HG03095 (cell line): ENCODE results near the gene ADORA2A.

Experiments
- ATAC-seq: cut with Tn5 transposase; IDR thresholded peaks from one replicate; pipeline ENCODE4 v1.9.1; 2021; ENCODE audit warnings: moderate library complexity; ENCODE audit not compliant: unreplicated experiment

The ADORA2A gene

DNA sequence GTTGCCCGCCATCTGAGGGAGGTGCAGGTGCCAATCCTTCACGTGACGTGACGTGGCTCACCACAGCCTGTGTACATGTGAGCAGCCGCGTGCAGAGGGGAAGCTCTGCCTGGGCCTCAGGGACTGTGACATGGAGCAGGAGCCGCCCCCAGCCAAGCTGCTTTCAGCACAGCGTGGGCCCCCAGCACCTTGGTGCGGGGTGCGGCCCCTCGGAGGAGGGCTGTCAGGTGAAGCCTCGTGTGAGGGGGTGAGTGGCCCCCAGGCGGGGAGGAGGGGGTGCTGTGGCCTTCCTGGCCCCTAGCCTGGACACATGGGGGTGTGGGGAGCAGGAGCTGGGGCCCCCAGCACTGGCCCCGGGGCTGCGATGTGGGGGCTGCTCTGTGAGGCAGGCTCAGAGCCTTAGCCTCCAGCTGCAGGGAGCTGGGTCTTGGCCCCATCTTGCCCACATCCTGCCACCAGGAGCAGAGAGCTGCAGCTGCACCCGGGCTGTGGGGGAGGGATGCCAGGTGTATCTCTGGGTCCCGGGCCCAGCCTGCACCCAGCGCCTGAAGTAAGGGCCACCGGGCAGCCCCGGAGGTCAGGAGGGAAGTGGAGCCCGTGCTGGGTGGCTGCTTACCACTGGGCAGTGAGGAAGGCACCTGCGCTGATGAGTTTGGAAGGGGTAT is at the start of gene ADORA2A:
TSS of gene ADORA2A (plus strand) at position 100 of the 665 bp plus-strand sequence. CDS start 5,806 bp downstream, outside the sequence.
- ATAC-seq, result peak; percentile 34

GRCh38 chr22:24379536-24379935 is 47.9 kb upstream of the ADORA2A start:
- ATAC-seq, result no peak

DNA sequence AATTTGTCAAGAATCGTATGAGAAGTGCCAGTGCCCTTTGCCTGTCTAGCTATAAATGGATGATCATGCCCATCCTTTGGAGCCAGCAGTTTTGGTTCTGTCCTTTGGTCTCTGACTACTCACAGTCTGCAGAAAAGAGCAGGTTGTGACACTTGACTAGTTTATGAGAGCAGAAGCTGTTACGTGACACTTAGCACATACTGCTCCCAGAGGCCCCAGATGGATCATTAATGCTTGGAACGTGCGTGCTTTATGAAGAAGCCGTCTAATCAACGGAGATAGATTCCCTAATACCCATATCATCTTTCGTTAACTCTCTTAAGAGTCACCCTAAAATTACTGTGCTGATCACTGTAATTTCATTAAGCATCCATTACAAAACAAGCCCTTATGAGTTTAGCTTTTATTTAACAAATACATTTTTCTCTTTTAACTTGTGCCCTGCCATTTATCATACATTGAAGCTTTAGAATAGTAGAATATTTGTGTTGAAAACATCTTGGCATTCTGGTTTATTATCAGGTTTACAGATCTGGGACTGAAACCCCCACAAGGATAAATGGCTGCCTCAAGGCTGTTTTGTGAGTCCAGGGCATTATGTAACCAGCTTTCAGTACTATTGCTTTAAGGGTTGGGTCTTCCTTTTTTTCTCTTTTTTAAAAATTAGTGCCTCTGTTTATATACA is 47.0 kb upstream of the ADORA2A start:
- ATAC-seq, result no peak

- ATAC-seq, result no peak
Measured at GRCh38 chr22:24380905-24381230, 46.5 kb upstream of the ADORA2A start.

- ATAC-seq, result no peak
Measured at GRCh38 chr22:24383061-24383460, 44.3 kb upstream of the ADORA2A start.

DNA sequence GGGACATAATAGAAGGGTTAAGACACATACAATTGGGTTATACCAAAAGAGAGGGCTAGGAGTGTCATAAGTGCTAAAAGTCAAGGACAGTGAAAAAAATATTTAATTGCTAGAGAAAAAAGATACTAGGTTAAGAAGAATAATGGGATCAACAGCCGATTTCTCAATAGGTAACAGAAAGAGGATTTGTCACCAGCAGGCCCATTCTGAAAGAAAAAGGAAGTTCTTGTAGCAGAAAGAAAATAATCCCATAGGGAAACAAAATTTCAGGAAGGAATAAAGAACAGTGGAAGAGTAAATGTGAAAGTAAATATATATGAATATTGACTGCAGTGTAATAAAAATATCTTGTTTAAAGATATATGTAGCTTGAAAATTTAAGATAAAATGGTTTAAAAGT is 43.3 kb upstream of the ADORA2A start:
- no peak for ATAC-seq

DNA sequence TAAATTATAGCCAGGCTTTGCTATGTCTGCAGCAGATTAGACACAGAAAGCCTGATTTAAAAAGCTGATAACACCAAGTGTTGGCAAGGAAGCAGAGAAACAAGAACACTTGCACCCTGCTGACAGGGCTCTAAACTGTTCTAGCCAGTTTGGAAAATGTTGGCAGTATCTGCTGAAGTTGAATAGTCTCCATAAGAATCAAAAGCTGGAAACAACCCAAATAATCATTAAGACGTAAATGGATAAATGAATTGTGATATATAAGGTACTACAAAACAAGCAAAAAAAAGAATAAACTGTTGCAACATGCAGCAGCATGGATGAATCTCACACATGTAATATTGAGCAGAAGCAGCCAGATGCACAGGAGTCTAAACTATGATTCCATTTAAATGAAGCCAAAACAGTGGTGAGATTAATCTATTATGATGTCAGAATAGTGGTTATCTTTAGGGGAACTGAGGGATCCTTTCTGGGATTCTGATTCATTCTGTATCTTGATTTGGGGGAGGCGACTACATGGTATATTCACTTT is 40.4 kb upstream of the ADORA2A start:
- ATAC-seq, result no peak

GRCh38 chr22:24389680-24390079 is 37.7 kb upstream of the ADORA2A start:
- no peak for ATAC-seq

GRCh38 chr22:24390156-24390555 is 37.2 kb upstream of the ADORA2A start:
- ATAC-seq, result no peak

- no peak for ATAC-seq
Measured at GRCh38 chr22:24390576-24390975, 36.8 kb upstream of the ADORA2A start.

DNA sequence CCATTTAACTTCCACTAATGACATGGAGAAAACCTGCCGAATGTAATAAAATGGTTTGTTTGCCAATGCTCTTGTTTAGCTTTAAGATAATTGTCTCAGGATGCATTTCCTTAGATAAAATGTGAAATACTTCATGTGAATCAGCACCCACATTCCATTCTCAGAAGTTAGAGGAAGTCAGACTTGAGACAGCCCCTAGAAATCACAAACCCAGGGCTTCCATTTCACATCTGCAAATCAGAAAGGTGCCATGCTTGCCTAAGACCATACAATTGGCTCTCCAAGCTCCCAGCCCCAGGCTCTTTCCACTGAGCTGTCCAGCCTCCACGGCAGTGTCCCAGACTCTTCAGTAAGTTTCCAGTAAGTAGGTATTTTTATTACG is 35.6 kb upstream of the ADORA2A start:
- no peak for ATAC-seq

DNA sequence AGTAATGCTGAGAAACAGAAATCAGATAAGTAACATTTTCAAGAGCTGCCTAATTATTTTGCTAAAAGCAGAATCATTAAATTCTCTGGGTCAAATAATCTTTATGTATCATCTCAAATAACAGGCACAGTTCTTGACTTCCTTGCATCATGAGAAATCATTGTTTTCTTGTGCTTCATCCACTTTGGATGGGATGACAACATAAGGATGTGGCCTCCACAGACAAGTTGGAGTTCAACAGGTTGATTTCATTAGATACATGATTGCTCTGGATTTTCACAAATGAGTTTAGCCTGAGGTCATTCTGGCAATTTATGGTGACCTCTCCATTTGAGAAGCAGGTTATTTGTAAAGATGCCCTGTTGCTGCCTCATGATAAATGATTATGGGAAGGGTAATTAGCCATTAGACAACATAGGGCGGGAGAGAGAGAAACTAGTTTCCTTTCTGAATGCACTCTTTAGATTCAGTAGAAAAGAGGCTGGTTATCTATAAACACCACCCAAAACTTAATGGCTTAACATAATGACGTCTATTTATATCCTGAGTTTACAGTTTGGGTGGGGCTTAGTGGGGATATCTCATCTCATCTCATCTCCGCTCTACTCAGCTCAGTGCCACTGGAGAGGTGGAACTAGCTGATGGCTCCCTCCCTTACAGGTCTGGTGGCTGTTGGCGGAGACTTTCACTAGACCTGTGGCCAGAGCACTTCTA is 35.0 kb upstream of the ADORA2A start:
- no peak for ATAC-seq

GRCh38 chr22:24393012-24393559 is 34.3 kb upstream of the ADORA2A start:
- ATAC-seq, result no peak

DNA sequence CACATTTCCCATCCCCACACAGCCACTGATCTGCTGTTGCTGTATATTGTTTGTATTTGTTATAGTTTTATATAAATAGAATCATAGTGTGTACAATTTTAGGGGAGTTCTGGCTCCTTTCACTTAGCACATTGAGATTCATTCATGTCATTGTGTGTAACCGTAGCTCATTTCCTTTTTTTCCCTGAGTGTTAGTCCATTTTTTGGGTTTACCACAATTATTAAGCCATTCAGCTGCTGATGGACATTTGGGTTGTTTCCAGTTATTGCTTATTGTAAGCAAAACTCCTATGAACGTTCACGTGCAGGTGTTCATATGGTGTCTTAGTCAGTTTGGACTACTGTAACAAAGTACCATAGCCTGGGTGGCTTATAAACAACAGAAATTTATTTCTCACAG is 33.6 kb upstream of the ADORA2A start:
- no peak for ATAC-seq

DNA sequence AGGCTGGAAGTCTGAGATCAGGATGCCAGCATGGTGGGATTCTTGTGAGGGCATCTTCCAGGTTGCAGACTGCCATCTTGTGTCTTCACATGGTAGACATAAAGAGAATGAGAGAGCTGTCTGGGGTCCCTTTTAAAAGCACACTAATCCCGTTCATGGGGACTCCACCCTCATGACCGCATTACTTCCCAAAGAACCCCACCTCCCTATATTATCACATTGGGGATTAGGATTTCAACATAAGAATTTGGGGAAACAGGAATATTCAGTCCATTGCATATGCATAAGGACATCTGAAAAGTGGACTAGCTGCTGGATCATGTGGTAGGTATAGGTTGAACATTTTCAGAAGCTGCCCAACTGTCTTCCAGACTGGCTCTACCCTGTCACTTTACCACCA is 33.1 kb upstream of the ADORA2A start:
- ATAC-seq, result no peak

GRCh38 chr22:24398409-24398808 is 29.0 kb upstream of the ADORA2A start:
- ATAC-seq, result no peak

- no peak for ATAC-seq
Measured at GRCh38 chr22:24400034-24400725, 27.2 kb upstream of the ADORA2A start.

GRCh38 chr22:24400726-24401596 is 26.4 kb upstream of the ADORA2A start:
- no peak for ATAC-seq

DNA sequence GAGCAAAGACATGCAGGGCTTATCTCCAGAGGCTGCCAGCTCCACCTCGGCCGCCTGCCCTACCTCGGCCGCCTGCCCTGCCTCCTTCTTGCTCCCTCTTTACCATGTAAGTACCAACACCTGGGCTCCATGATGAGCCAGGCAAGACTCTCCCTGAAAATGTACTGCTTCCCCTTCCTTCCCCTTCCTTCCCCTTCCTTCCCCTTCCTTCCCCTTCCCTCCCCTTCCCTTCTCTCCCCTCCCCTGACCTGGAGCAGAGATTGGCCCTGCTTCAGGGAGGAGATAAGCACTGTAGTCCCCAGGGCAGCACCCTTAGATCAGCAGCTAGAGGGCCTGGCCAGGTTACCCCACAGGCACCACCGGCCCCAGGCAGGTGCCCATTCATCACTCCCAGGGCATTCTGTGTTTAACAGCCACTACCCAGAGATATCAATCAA is 25.4 kb upstream of the ADORA2A start:
- no peak for ATAC-seq
